Measurements from ENCODE around the gene DGKD.

GRCh38 chr2:233448575-233448974 is 94.3 kb downstream of the DGKD start:
- TF ChIP-seq, protein P1, sequence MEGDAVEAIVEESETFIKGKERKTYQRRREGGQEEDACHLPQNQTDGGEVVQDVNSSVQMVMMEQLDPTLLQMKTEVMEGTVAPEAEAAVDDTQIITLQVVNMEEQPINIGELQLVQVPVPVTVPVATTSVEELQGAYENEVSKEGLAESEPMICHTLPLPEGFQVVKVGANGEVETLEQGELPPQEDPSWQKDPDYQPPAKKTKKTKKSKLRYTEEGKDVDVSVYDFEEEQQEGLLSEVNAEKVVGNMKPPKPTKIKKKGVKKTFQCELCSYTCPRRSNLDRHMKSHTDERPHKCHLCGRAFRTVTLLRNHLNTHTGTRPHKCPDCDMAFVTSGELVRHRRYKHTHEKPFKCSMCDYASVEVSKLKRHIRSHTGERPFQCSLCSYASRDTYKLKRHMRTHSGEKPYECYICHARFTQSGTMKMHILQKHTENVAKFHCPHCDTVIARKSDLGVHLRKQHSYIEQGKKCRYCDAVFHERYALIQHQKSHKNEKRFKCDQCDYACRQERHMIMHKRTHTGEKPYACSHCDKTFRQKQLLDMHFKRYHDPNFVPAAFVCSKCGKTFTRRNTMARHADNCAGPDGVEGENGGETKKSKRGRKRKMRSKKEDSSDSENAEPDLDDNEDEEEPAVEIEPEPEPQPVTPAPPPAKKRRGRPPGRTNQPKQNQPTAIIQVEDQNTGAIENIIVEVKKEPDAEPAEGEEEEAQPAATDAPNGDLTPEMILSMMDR (IDR thresholded peaks at IDR 0.05): no peak
- TF ChIP-seq EP300 (IDR thresholded peaks at IDR 0.05) (no peak), POLR2A (IDR thresholded peaks at IDR 0.05) (no peak), POLR2AphosphoS5 (IDR thresholded peaks at IDR 0.05) (no peak)

Measured in gastroesophageal sphincter (tissue), 3 donors.